Measurements from ENCODE around the gene HOXD9.
A peak's percentile ranks its signal among the peaks of the same experiment; 100 is the strongest.

The HOXD9 gene

DNA sequence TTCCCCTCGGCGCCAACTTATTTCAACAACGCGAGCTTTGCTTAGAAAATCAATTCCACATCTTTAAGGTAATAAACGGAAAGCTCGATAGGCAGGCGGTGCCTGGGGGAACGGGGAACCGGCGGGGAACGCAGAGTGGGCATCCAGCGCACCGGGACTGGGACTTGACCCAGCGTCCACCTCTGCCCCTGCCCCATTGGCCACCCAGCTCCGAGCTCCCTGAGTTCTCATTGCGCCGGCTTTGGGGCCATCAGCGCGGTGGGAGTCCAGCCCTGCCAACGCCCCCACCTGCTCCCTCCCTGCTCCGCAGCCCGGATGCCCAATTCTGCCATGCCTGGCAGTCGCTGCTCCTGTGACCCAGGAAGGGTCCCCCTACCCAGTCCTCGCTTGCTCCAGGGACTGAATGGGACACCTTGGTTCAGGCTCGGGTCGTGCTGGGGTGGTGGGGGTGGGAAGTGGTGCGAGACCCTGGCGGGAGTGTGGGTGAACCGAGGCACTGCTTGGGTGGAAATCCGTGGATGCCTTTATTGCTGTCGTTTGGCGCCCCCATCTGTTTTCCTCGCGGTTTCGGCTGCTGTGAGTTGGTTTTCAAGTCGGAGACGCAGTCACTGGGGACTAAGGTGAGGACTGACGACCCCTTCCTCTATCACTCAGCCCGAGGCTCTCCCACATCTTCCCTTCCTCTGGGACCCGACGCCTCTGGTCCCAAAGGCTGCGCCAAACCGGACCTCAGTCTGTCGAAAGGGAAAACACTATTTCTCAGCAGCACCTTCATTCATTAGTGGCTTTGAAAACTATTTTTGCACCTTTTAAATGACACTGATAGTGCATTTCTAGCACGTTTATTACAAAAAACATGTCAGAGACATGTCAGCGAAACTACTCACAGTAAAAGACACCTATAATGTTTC, 36.4 kb upstream of the HOXD9 start:
- DNase-seq: no peak

DNA sequence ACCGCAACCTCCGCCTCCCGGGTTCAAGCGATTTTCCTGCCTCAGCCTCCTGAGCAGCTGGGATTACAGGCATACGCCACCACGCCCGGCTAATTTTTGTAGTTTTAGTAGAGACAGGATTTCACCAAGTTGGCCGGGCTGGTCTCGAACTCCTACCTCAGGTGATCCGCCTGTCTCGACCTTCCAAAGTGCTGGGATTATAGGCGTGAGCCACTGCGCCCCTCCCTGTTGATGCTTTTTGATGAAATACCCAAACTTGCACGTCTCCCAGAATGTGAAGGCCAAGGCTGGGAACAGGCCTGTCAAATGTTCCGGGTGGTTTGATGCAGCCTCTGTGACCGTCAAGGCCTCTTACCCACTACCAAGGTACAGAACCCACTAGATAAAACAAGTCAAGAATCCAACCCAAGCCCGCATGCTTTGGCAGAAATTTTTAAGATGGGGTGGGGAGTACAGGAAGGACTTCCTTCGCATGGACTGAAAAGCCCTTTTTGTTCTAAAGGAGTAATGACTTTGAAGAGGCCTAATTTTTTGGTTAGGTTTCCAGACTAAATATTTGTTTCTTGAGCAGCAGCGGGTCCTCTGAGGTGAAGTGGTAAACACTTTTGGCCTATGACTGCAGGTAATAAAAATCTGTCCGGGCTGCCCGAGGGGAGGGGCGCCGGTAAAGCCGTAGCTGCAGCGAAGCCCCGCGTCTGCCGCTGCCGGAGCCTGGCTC, 35.0 kb upstream of the HOXD9 start:
- no peak for DNase-seq

GRCh38 chr2:176088048-176088936, 34.2 kb upstream of the HOXD9 start:
- no peak for DNase-seq

DNA sequence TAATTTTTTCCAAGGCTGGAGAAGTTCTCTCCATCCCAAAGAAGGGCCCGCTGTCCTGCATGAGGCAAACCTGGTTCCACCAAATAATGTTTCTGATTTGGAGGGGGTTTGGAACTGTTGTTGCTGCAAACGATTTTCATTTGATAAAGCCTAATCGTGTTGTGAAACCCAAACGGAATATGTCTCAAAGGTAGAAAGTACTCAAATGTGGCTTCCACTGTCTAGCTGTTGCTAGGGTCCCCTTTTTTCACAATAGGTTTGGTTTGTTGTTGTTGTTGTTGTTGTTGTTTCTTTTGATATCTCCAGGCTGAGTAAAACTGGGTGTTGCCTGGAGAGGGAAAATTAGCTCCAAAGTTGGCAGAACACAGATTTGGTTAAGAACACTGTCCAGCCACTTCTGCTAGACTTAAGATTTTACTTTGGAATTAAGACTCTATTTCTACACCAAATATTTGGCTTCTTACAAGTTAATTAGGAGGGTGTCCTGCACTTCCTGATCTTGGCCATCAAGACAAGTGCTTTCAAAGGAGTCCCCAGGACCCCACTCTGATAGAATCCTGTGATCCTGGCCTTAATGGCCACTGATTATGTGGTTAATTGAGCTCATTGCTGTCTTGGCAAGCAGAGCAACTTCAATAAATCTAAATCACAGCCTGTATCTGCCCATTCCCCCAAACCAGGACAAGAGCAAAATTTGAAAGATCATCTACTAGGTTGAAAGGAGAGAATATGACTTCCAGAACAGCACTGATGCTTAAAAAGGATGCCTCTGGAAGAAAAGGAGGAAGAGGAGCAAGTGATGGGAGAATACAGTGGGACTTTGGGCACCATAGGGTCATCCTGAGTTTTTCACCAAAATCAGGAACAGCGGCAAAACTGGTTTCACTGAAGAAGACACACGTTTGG, 33.3 kb upstream of the HOXD9 start:
- DNase-seq: no peak

DNA sequence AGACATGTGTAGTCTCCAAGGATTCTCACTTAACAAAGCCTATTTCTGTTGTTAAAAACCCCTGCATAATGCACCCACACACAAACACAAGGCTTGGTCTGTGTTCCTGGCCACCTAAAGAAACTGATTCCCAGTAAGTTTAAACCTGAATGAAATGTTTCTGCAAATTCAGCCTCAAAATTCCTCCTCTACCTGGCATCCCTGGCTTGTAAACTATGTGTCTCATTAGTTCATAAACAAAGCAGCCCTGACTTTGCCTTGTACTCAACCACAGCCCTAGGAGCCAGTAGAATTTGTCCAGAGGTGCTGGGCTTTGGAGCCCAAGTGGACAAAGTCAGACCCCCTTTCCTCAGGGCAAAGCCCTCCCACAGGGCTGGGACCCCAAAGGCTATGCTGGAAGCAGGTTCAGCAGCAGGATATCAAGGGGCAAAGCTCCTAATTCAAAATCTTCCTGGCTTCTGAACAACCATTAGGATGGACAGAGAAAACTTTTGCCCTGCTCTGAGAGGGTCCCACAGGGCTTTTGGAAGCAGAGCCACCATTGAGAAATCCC, 32.6 kb upstream of the HOXD9 start:
- no peak for DNase-seq

DNA sequence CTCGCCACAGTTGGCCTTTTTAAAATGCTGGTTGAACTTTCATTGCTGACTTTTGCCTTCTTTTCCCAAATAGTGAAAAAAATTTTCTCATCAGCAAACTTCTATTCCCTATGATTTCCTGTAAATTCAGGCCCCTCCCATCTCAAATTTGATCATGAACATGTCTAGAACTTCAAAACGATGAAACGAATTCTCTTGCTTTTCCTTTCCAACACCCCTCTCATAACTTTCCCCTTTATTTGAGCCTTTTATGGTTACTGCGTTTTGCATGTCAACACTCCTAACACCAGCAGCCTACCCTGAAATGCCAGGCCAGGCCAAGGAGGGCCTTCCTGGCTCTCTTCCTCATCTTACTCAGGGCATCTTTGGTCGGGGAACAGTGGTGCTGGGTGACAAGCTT, 31.7 kb upstream of the HOXD9 start:
- DNase-seq: no peak

GRCh38 chr2:176091329-176092258, 30.9 kb upstream of the HOXD9 start:
- no peak for DNase-seq

DNA sequence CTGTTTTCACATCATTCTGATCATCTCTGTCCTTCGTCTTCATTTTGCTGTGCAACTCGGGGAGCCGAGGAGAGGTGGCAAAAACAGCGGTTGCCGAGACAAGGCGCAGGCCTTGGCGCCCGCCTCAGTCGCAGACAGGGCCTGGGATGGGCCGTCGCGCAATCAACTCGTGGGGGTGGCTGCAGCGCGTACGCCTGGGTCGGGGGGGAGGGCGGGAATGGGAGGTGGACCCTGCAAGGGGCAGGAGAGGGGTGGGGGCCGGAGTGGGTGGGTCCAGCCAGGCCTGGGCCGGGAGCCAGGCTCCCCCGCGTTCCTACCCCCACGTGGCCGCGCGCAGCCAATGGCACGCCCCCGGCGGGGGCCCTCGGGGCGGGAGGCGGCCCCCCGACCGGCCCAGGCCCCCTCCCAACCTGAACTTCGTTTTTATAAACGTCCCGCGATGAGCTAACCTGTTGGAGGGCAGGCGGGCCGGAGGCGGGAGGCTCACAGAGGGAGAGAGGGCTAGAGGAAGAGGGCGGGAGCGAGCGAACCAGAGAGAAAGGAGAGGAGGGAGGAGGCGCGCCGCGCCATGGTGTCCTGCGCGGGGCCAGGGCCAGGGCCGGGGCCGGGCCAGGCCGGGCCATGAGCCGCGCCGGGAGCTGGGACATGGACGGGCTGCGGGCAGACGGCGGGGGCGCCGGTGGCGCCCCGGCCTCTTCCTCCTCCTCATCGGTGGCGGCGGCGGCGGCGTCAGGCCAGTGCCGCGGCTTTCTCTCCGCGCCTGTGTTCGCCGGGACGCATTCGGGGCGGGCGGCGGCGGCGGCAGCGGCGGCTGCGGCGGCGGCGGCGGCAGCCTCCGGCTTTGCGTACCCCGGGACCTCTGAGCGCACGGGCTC, 30.0 kb upstream of the HOXD9 start, which contains the start of gene HOXD13:
Gene HOXD13, plus strand, starts transcription at position 452 of the 875 bp plus-strand sequence. Its CDS starts 170 bp downstream, at position 622.
- no peak for DNase-seq

GRCh38 chr2:176093145-176093897, 29.2 kb upstream of the HOXD9 start:
- no peak for DNase-seq

DNA sequence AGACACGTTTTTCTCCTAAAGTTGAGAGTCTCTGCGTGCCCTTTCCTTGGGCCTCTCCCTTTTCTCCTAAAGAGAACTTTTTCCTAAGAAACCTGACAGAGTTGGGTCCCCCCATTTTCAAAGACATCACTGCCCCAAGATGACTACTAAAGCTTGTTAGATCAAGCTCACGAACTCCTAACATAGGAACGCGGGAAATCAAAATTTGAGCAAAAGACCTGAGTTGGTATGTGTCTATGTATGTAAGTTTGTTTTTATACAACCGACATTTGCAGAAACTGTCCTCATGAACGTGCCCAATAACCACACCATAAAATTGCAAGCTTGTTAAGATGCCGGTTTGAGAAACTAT, 28.6 kb upstream of the HOXD9 start:
- DNase-seq: no peak

- DNase-seq: no peak
Observed at GRCh38 chr2:176094349-176094748, 28.2 kb upstream of the HOXD9 start.

DNA sequence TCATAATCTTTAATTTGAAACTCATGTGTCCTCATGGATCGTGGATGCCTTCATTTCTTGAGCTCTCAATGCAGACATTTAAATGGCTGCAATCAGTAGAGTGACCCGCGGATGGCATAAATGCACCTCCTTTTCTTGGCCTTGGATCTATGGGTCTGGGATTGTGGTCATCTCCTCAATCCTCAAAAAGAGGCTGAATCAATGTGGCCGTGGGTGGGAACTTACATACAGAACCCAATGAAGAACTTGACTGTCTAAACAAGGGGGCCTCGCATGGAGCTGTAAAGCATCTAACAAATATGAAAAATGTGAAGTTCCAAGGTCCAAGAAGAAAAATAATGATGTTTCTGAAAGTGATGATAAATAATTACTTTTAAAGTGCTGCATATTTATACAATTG, 27.1 kb upstream of the HOXD9 start:
- DNase-seq: no peak

DNA sequence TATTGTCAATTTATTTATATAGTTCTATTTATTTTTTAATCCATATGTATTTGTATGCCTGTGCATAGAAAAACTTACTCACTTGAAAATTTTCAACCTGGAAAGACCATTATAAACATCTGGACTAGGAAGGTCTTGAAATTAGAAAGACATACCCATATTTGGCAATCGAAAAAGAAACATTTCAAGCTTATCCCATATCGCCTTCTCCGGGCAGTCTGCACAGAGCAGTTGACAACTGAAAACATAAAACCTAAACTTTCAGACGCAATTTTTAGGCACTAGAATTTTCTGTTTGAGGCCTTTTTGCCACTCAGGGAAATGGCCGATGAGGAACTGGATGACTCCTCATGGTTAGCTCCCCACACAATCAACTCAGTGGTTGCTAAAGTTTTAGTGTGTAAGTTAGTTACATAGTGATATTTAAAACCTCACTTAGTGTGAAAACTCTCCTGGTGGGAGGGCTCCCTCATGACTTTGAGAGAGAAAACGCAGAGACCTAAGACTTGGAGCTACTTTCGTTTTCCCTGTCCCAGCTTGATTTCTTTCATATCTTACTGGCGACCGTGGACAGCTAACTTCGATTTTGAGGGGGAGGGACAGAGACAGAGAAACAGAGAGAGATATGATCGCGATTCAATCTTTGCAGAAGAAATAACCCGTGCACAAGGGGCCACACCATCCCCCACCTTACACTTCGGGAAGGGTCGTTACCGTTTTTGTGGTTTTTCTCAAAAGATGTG, 26.1 kb upstream of the HOXD9 start:
- DNase-seq: no peak

GRCh38 chr2:176096986-176097819, 25.3 kb upstream of the HOXD9 start:
- peak; percentile 30 for DNase-seq

DNA sequence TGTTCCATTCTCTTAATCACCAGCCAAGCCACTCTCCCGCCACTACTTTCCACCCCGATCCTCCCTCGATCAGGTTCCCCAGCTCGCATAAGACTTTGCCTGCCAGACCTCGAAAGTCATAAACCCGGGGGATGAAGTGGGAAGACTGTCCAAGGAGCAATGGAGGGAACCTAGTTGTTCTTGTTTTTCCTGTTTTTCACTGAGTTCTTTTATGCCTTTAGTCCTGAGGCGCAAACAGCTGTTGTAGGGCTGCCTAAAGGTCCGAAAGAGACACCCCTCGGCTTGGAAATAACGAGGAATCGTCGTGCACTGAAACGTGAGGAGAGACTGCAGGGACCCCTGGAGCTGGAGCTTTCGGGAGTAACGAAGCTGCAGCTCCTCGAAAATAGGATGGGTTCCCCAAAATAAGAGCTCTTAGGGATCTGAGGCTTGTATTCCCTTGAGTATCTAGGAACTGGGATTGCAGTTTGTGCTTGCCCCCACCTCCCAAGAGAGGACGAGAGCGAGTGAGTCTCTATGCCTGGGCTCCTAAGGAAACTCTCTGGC, 24.6 kb upstream of the HOXD9 start:
- DNase-seq: no peak

GRCh38 chr2:176098366-176099158, 24.0 kb upstream of the HOXD9 start:
- DNase-seq: no peak
